Natural killer cell (primary cell): ENCODE results near the gene GNB3. TPM values are rescaled to one million over a fixed set of nuclear protein-coding genes. Genes with fewer than 3 reads are reported as not detected.

Experiments
- ATAC-seq, 3 donors: fragments of 150-1000 bp in 2 of 3; fragments of 200-7000 bp in 1 of 3; cut with Tn5 transposase; 1 replicate in 1 of 3; 2 replicates in 2 of 3; pipeline ENCODE4 v1.10.0; 2021; ENCODE audit warnings: mild to moderate bottlenecking in 2 of 3, moderate library complexity in 2 of 3
- DNase-seq, 2 donors: peaks; one replicate each; pipeline versions ENCODE4 v3.0.0 to v3.0.0-alpha.2; 2013 to 2021; ENCODE audit warnings: mixed read lengths in 1 of 2
- H3K27ac ChIP-seq: one replicate; pipeline ENCODE4 v1.5.1; 2013; ENCODE audit warnings: mild to moderate bottlenecking, low read length
- H3K27me3 ChIP-seq: one replicate; pipeline ENCODE4 v1.6.1; 2013; ENCODE audit warnings: low read length; ENCODE audit not compliant: control insufficient read depth, insufficient read depth
- H3K36me3 ChIP-seq: one replicate; pipeline ENCODE4 v1.6.1; 2013; ENCODE audit warnings: low read length; ENCODE audit not compliant: control insufficient read depth, insufficient read depth
- H3K4me1 ChIP-seq: one replicate; pipeline ENCODE4 v1.6.1; 2013; ENCODE audit warnings: low read length; ENCODE audit not compliant: control insufficient read depth, insufficient read depth
- H3K4me3 ChIP-seq: one replicate; pipeline ENCODE4 v1.5.1; 2013; ENCODE audit warnings: low read length
- H3K9me3 ChIP-seq: one replicate; pipeline ENCODE4 v1.6.1; 2013; ENCODE audit warnings: low read length; ENCODE audit not compliant: control insufficient read depth, insufficient read depth
- H3K27ac Mint-ChIP-seq, 2 donors: one replicate each; pipeline ENCODE4 v1.8.0; 2022; ENCODE audit warnings: mild to moderate bottlenecking in 2 of 2, mixed read lengths in 2 of 2, moderate library complexity in 1 of 2
- H3K27me3 Mint-ChIP-seq, 2 donors: one replicate each; pipeline ENCODE4 v1.8.0; 2022; ENCODE audit warnings: low read depth in 2 of 2, mixed read lengths in 2 of 2
- H3K36me3 Mint-ChIP-seq: one replicate; pipeline ENCODE4 v1.8.0; 2022; ENCODE audit warnings: mixed read lengths
- H3K4me1 Mint-ChIP-seq, 2 donors: one replicate each; pipeline ENCODE4 v1.8.0; 2022; ENCODE audit warnings: mixed read lengths in 2 of 2
- H3K4me3 Mint-ChIP-seq: one replicate; pipeline ENCODE4 v1.8.0; 2022; ENCODE audit warnings: mild to moderate bottlenecking, moderate library complexity, mixed read lengths
- H3K9me3 Mint-ChIP-seq, 2 donors: one replicate each; pipeline ENCODE4 v1.8.0; 2022; ENCODE audit warnings: mixed read lengths in 2 of 2
- CTCF ChIP-seq: fragments of 200-600 bp; IDR thresholded peaks from one replicate; pipeline ENCODE4 v1.8.0; 2022; ENCODE audit warnings: antibody characterized with exemption
- WGBS: methylation state at CpG from one replicate; pipeline ENCODE4 v1.1.7; 2013; ENCODE audit warnings: missing lambda C conversion rate; ENCODE audit not compliant: insufficient coverage; 5-methylcytosine and 5-hydroxymethylcytosine counted together
- intact Hi-C: fragments of 100-400 bp; cut with micrococcal nuclease; formaldehyde crosslinking; loops from one replicate; pipeline ENCODE4 v1.14.2; 2022
- total RNA-seq, 4 donors: library from RNA; stranded (reverse); fragments of 120-200 nt in 1 of 4; gene quantifications; one replicate each; pipeline versions ENCODE4 v1.2.3 to v1.2.4, GENCODE V29; 2013 to 2022

Gene GNB3
- total RNA-seq, 3 donors from 2014 or later (not counting 1 experiment from before 2014, with no cell fraction given) = not detected

DNA sequence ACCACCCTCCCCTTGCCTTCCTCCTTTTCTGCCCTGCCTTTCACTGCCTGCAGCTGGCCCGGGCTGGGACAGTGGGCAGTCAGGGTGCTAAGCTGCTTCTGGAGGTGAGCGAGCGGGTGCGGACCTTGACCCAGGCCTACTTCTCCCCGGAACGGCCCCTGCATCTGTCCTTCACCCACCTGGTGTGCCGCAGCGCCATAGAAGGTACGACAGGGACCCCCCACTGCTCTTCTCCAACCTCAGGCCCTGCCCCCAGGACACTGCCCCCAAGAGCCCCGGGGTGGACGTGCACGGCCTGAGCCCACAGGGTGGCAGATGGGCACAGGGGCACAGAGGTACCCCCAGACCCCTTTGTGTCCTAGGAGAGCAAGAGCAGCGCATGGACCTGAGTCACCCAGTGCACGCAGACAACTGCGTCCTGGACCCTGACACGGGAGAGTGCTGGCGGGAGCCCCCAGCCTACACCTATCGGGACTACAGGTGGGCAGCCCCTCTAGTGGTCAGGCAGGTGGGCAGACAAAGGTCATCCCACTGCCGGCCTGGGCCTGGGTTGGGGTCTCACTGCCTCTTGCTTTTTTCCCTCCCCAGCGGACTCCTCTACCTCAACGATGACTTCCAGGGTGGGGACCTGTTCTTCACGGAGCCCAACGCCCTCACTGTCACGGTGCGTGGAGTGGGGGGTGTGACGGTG is 3.2 kb upstream of the GNB3 start:
- ATAC-seq = no peak
- DNase-seq = no peak

GRCh38 chr12:6838854-6839253 is 1.9 kb upstream of the GNB3 start:
- Histone ChIP-seq H3K4me1 (peaks cover 4% of the 10 kb centered on the region), H3K27ac (no peak overlapping the region), H3K4me3 (no peak overlapping the region), H3K27me3 (no peaks in the 10 kb centered on the region), H3K36me3 (no peaks in the 10 kb centered on the region), H3K9me3 (no peaks in the 10 kb centered on the region)
- 93% methylated on average over 16 of the region's 16 CpGs for WGBS
- TF ChIP-seq CTCF = no peak
- H3K27me3 Mint-ChIP-seq = no peaks in the 10 kb centered on the region
- no peaks in the 10 kb centered on the region for H3K9me3 Mint-ChIP-seq
- no peak overlapping the region for H3K4me3 Mint-ChIP-seq
- no peak for ATAC-seq
- no peaks in the 10 kb centered on the region for H3K4me1 Mint-ChIP-seq
- DNase-seq = no peak
- H3K27ac Mint-ChIP-seq = no peak overlapping the region
- intact Hi-C loops = no loop called here
- no peaks in the 10 kb centered on the region for H3K36me3 Mint-ChIP-seq

More for the DNA sequence above, 3.2 kb upstream of the GNB3 start:
- no peaks in the 10 kb centered on the region for H3K9me3 Mint-ChIP-seq
- Histone ChIP-seq H3K9me3 (no peaks in the 10 kb centered on the region), H3K4me1 (peaks cover 4% of the 10 kb centered on the region), H3K36me3 (no peaks in the 10 kb centered on the region), H3K27me3 (no peaks in the 10 kb centered on the region), H3K4me3 (no peak overlapping the region), H3K27ac (no peak overlapping the region)
- no peaks in the 10 kb centered on the region for H3K36me3 Mint-ChIP-seq
- no peaks in the 10 kb centered on the region for H3K27me3 Mint-ChIP-seq
- intact Hi-C loops = no loop called here
- WGBS = 95% methylated on average over 26 of the region's 26 CpGs
- no peak for TF ChIP-seq CTCF
- H3K4me1 Mint-ChIP-seq = no peaks in the 10 kb centered on the region
- H3K4me3 Mint-ChIP-seq = no peak overlapping the region
- no peak overlapping the region for H3K27ac Mint-ChIP-seq

DNA sequence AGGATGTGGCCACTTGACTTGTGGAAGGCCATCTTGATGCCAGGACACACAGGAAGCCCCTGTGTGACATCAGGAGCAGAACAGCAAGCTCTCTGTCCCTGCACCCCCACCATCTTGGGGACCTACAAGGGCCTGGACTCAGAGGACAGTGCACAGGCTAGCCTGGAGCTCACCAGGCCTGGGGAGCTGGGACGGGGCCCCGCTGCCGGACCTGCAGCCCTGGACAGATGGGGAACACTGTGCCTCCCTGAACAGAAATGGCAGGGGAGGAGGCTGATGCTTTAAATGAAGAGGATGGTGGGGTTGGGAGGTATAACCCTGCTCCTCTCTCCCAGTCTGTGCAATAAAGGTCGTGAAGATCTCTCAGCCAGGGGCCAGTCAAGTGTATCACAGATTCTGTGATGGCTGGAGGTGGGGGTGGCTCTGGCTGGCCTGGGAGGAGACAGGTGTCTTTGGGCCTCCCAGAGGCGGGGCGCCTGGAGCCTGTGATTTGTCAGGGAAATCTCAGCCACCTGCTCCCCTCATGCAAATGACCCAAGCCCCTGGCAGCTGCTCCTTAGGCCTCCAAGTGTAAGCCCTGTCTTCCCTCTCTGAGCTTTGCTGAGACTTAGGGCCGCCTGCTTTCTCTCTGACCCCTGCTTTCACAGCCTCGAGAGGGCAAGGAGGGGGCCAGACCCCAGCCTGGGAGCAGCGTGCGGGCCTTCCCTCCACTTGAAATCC is 1.1 kb upstream of the GNB3 start:
- Mint-ChIP-seq H3K27me3 (no peaks in the 10 kb centered on the region), H3K4me1 (no peaks in the 10 kb centered on the region), H3K36me3 (no peaks in the 10 kb centered on the region), H3K27ac (no peak overlapping the region), H3K9me3 (no peaks in the 10 kb centered on the region), H3K4me3 (no peak overlapping the region)
- H3K4me3 ChIP-seq = no peak overlapping the region
- H3K4me1 ChIP-seq = peaks cover 4% of the 10 kb centered on the region
- H3K27ac ChIP-seq = no peak overlapping the region
- H3K9me3 ChIP-seq = no peaks in the 10 kb centered on the region
- no peak for TF ChIP-seq CTCF
- no peak for ATAC-seq
- no peaks in the 10 kb centered on the region for H3K36me3 ChIP-seq
- 83% methylated on average over 10 of the region's 10 CpGs for WGBS
- H3K27me3 ChIP-seq = no peaks in the 10 kb centered on the region
- no peak for DNase-seq
- intact Hi-C loops = no loop called here
